ENCODE data around the gene SPAG9.

The SPAG9 gene

GRCh38 chr17:51050291-51051033 lies 70.2 kb downstream of the SPAG9 start:
- H4K91ac ChIP-seq (ENCODE audit: low read length), result no peak overlapping the region
- H3K27me3 ChIP-seq (ENCODE audit: control insufficient read depth in 1 of 2, insufficient read depth in 1 of 2, low read length in 2 of 2), result no peaks in the 10 kb centered on the region
- H2BK120ac ChIP-seq (ENCODE audit: low read depth, low read length), result no peak overlapping the region
- no peak overlapping the region for H3K4me3 ChIP-seq (ENCODE audit: insufficient read depth in 1 of 2, low read depth in 1 of 2, low read length in 2 of 2)
- 100% methylated on average over 2 of the region's 3 CpGs for WGBS
- H2BK15ac ChIP-seq (ENCODE audit: low read depth, poor library complexity, severe bottlenecking), result no peak overlapping the region
- no peak overlapping the region for H4K8ac ChIP-seq (ENCODE audit: low read length)
- no peaks in the 10 kb centered on the region for H3K9me3 ChIP-seq (ENCODE audit: control insufficient read depth, low read length)
- H3K14ac ChIP-seq (ENCODE audit: low read length in 2 of 2), result no peak overlapping the region
- no peak overlapping the region for H3K9ac ChIP-seq (ENCODE audit: low read length)
- no peak overlapping the region for H2AFZ ChIP-seq (ENCODE audit: low read depth, low read length)
- H3K4me2 ChIP-seq (ENCODE audit: low read length, poor library complexity, severe bottlenecking), result no peak overlapping the region
- H3K27ac ChIP-seq (ENCODE audit: low read length, poor library complexity, severe bottlenecking), result no peak overlapping the region
- no peak overlapping the region for H3K4ac ChIP-seq (ENCODE audit: low read depth in 1 of 2, low read length in 2 of 2)
- H2BK12ac ChIP-seq (ENCODE audit: low read length in 2 of 2), result no peak overlapping the region
- no peak for DNase-seq
- H2AK5ac ChIP-seq (ENCODE audit: low read length, severe bottlenecking), result no peak overlapping the region
- H3K18ac ChIP-seq (ENCODE audit: low read depth in 1 of 2, low read length in 2 of 2), result no peak overlapping the region
- H2BK5ac ChIP-seq (ENCODE audit: low read depth, low read length, poor library complexity, severe bottlenecking), result no peak overlapping the region
- H3K79me1 ChIP-seq (replicated peaks; ENCODE audit: low read length, poor library complexity, severe bottlenecking), result peaks cover 26% of the 10 kb centered on the region
- no peak overlapping the region for H3K23ac ChIP-seq (ENCODE audit: low read length in 2 of 2)
- H3K4me1 ChIP-seq (ENCODE audit: control insufficient read depth, insufficient read depth, low read depth, low read length), result peaks cover 7% of the 10 kb centered on the region
- H3K36me3 ChIP-seq (ENCODE audit: control insufficient read depth in 1 of 2, insufficient read depth in 2 of 2, low read depth in 1 of 2, low read length in 2 of 2), result peaks cover 0 to 11% of the 10 kb centered on the region in 2 experiments

GRCh38 chr17:51046514-51047384 lies 73.9 kb downstream of the SPAG9 start:
- peak; percentile 90 for DNase-seq
- no peak overlapping the region for H2BK15ac ChIP-seq (ENCODE audit: low read depth, poor library complexity, severe bottlenecking)
- no peaks in the 10 kb centered on the region for H3K27me3 ChIP-seq (ENCODE audit: control insufficient read depth in 1 of 2, insufficient read depth in 1 of 2, low read length in 2 of 2)
- H2BK12ac ChIP-seq (ENCODE audit: low read length in 2 of 2), result no peak overlapping the region
- no peaks in the 10 kb centered on the region for H3K9me3 ChIP-seq (ENCODE audit: control insufficient read depth, low read length)
- peak overlapping the region in 1 of 2 experiments; percentile 46 for H3K14ac ChIP-seq (ENCODE audit: low read length in 2 of 2)
- no peak overlapping the region for H2BK120ac ChIP-seq (ENCODE audit: low read depth, low read length)
- no peak overlapping the region for H2BK5ac ChIP-seq (ENCODE audit: low read depth, low read length, poor library complexity, severe bottlenecking)
- H2AK5ac ChIP-seq (ENCODE audit: low read length, severe bottlenecking), result no peak overlapping the region
- peak overlapping the region; percentile 77 for H3K9ac ChIP-seq (ENCODE audit: low read length)
- H3K36me3 ChIP-seq (ENCODE audit: control insufficient read depth in 1 of 2, insufficient read depth in 2 of 2, low read depth in 1 of 2, low read length in 2 of 2), result peaks cover 0 to under 1% of the 10 kb centered on the region in 2 experiments
- 38% methylated on average over 11 of the region's 13 CpGs for WGBS
- peak overlapping the region; percentile 34 to 83 for H3K18ac ChIP-seq (ENCODE audit: low read depth in 1 of 2, low read length in 2 of 2)
- H3K4me1 ChIP-seq (ENCODE audit: control insufficient read depth, insufficient read depth, low read depth, low read length), result peaks cover 5% of the 10 kb centered on the region
- peak overlapping the region; percentile 67 for H4K8ac ChIP-seq (ENCODE audit: low read length)
- H2AFZ ChIP-seq (ENCODE audit: low read depth, low read length), result no peak overlapping the region
- peak overlapping the region in 1 of 2 experiments; percentile 66 for H3K4me3 ChIP-seq (ENCODE audit: insufficient read depth in 1 of 2, low read depth in 1 of 2, low read length in 2 of 2)
- no peak overlapping the region for H3K4ac ChIP-seq (ENCODE audit: low read depth in 1 of 2, low read length in 2 of 2)
- H4K91ac ChIP-seq (ENCODE audit: low read length), result peak overlapping the region; percentile 61
- H3K4me2 ChIP-seq (ENCODE audit: low read length, poor library complexity, severe bottlenecking), result peak overlapping the region; percentile 69
- H3K23ac ChIP-seq (ENCODE audit: low read length in 2 of 2), result no peak overlapping the region
- peaks cover 14% of the 10 kb centered on the region for H3K79me1 ChIP-seq (replicated peaks; ENCODE audit: low read length, poor library complexity, severe bottlenecking)
- peak overlapping the region; percentile 66 for H3K27ac ChIP-seq (ENCODE audit: low read length, poor library complexity, severe bottlenecking)

GRCh38 chr17:51046046-51046445 lies 74.6 kb downstream of the SPAG9 start:
- no peak overlapping the region for H2AK5ac ChIP-seq (ENCODE audit: low read length, severe bottlenecking)
- peaks cover 5% of the 10 kb centered on the region for H3K4me1 ChIP-seq (ENCODE audit: control insufficient read depth, insufficient read depth, low read depth, low read length)
- H3K9ac ChIP-seq (ENCODE audit: low read length), result peak overlapping the region; percentile 77
- no peak overlapping the region for H3K23ac ChIP-seq (ENCODE audit: low read length in 2 of 2)
- no peak overlapping the region for H4K8ac ChIP-seq (ENCODE audit: low read length)
- H2AFZ ChIP-seq (ENCODE audit: low read depth, low read length), result no peak overlapping the region
- no peak overlapping the region for H3K27ac ChIP-seq (ENCODE audit: low read length, poor library complexity, severe bottlenecking)
- whole genome bisulfite sequencing, result 67% methylated on average over 2 of the region's 3 CpGs
- H3K4ac ChIP-seq (ENCODE audit: low read depth in 1 of 2, low read length in 2 of 2), result no peak overlapping the region
- no peak overlapping the region for H3K14ac ChIP-seq (ENCODE audit: low read length in 2 of 2)
- no peak overlapping the region for H2BK5ac ChIP-seq (ENCODE audit: low read depth, low read length, poor library complexity, severe bottlenecking)
- no peaks in the 10 kb centered on the region for H3K27me3 ChIP-seq (ENCODE audit: control insufficient read depth in 1 of 2, insufficient read depth in 1 of 2, low read length in 2 of 2)
- no peak overlapping the region for H3K18ac ChIP-seq (ENCODE audit: low read depth in 1 of 2, low read length in 2 of 2)
- H2BK120ac ChIP-seq (ENCODE audit: low read depth, low read length), result no peak overlapping the region
- H3K4me3 ChIP-seq (ENCODE audit: insufficient read depth in 1 of 2, low read depth in 1 of 2, low read length in 2 of 2), result peak overlapping the region in 1 of 2 experiments; percentile 66
- H2BK15ac ChIP-seq (ENCODE audit: low read depth, poor library complexity, severe bottlenecking), result no peak overlapping the region
- no peak for DNase-seq
- H3K79me1 ChIP-seq (replicated peaks; ENCODE audit: low read length, poor library complexity, severe bottlenecking), result peaks cover 10% of the 10 kb centered on the region
- H3K36me3 ChIP-seq (ENCODE audit: control insufficient read depth in 1 of 2, insufficient read depth in 2 of 2, low read depth in 1 of 2, low read length in 2 of 2), result peaks cover 0 to 7% of the 10 kb centered on the region in 2 experiments
- H3K9me3 ChIP-seq (ENCODE audit: control insufficient read depth, low read length), result no peaks in the 10 kb centered on the region
- peak overlapping the region; percentile 69 for H3K4me2 ChIP-seq (ENCODE audit: low read length, poor library complexity, severe bottlenecking)
- no peak overlapping the region for H2BK12ac ChIP-seq (ENCODE audit: low read length in 2 of 2)
- no peak overlapping the region for H4K91ac ChIP-seq (ENCODE audit: low read length)

- peak overlapping the region; percentile 77 for H3K9ac ChIP-seq (ENCODE audit: low read length)
- H4K91ac ChIP-seq (ENCODE audit: low read length), result no peak overlapping the region
- H3K36me3 ChIP-seq (ENCODE audit: control insufficient read depth in 1 of 2, insufficient read depth in 2 of 2, low read depth in 1 of 2, low read length in 2 of 2), result peaks cover 0 to 11% of the 10 kb centered on the region in 2 experiments
- no peak overlapping the region for H2BK12ac ChIP-seq (ENCODE audit: low read length in 2 of 2)
- H3K23ac ChIP-seq (ENCODE audit: low read length in 2 of 2), result no peak overlapping the region
- H4K8ac ChIP-seq (ENCODE audit: low read length), result no peak overlapping the region
- no peak overlapping the region for H3K27ac ChIP-seq (ENCODE audit: low read length, poor library complexity, severe bottlenecking)
- DNase-seq, result no peak
- WGBS, result no CpG with 5 or more reads among the region's 1 CpG
- no peak overlapping the region for H3K4ac ChIP-seq (ENCODE audit: low read depth in 1 of 2, low read length in 2 of 2)
- no peak overlapping the region for H3K14ac ChIP-seq (ENCODE audit: low read length in 2 of 2)
- peaks cover 10% of the 10 kb centered on the region for H3K79me1 ChIP-seq (replicated peaks; ENCODE audit: low read length, poor library complexity, severe bottlenecking)
- peaks cover 5% of the 10 kb centered on the region for H3K4me1 ChIP-seq (ENCODE audit: control insufficient read depth, insufficient read depth, low read depth, low read length)
- H3K18ac ChIP-seq (ENCODE audit: low read depth in 1 of 2, low read length in 2 of 2), result no peak overlapping the region
- H2BK120ac ChIP-seq (ENCODE audit: low read depth, low read length), result no peak overlapping the region
- H3K4me2 ChIP-seq (ENCODE audit: low read length, poor library complexity, severe bottlenecking), result no peak overlapping the region
- H2BK5ac ChIP-seq (ENCODE audit: low read depth, low read length, poor library complexity, severe bottlenecking), result no peak overlapping the region
- no peaks in the 10 kb centered on the region for H3K27me3 ChIP-seq (ENCODE audit: control insufficient read depth in 1 of 2, insufficient read depth in 1 of 2, low read length in 2 of 2)
- no peak overlapping the region for H2AK5ac ChIP-seq (ENCODE audit: low read length, severe bottlenecking)
- H2AFZ ChIP-seq (ENCODE audit: low read depth, low read length), result no peak overlapping the region
- no peak overlapping the region for H2BK15ac ChIP-seq (ENCODE audit: low read depth, poor library complexity, severe bottlenecking)
- H3K4me3 ChIP-seq (ENCODE audit: insufficient read depth in 1 of 2, low read depth in 1 of 2, low read length in 2 of 2), result peak overlapping the region in 1 of 2 experiments; percentile 66
- no peaks in the 10 kb centered on the region for H3K9me3 ChIP-seq (ENCODE audit: control insufficient read depth, low read length)
Measured at GRCh38 chr17:51045621-51046020, 75.0 kb downstream of the SPAG9 start.
